ENCODE data around the gene S1PR5.

Gene S1PR5

DNA sequence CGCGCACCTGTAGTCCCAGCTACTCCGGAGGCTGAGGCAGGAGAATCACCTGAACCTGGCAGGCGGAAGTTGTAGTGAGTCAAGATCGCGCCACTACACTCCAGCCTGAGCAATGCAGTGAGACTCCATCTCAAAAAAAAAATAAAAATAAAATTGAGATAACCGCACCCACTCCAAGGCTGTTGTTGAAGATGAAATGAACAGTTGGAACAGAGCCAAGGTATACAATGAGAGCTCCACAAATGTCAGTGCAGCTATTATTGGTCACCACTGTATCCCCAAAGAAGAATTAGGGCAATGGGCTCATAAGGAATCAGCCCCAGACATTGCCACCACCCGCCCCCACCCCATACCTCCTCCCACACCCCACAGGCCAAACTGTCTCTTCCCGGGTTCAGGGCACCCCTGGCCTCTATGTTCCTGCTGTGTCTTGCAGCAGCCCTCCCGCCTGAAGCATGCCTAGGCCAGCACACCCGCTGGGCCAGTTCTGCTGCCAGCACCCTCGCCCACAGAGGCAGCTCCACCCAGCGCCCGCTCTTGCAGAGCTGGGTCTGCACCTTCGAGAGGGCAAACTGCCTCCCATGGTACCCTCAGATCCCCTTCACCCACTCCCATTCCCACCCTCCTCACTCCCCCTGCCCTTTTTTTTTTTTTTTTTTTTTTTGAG lies 3.5 kb upstream of the S1PR5 start:
- H3K4me3 ChIP-seq (ENCODE audit: low read length) = no peak overlapping the region
- TF ChIP-seq, protein P1, sequence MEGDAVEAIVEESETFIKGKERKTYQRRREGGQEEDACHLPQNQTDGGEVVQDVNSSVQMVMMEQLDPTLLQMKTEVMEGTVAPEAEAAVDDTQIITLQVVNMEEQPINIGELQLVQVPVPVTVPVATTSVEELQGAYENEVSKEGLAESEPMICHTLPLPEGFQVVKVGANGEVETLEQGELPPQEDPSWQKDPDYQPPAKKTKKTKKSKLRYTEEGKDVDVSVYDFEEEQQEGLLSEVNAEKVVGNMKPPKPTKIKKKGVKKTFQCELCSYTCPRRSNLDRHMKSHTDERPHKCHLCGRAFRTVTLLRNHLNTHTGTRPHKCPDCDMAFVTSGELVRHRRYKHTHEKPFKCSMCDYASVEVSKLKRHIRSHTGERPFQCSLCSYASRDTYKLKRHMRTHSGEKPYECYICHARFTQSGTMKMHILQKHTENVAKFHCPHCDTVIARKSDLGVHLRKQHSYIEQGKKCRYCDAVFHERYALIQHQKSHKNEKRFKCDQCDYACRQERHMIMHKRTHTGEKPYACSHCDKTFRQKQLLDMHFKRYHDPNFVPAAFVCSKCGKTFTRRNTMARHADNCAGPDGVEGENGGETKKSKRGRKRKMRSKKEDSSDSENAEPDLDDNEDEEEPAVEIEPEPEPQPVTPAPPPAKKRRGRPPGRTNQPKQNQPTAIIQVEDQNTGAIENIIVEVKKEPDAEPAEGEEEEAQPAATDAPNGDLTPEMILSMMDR (conservative IDR thresholded peaks at IDR 0.05; ENCODE audit: low read depth, low read length) = no peak
- DNase-seq (ENCODE audit: low read depth) = no peak

DNA sequence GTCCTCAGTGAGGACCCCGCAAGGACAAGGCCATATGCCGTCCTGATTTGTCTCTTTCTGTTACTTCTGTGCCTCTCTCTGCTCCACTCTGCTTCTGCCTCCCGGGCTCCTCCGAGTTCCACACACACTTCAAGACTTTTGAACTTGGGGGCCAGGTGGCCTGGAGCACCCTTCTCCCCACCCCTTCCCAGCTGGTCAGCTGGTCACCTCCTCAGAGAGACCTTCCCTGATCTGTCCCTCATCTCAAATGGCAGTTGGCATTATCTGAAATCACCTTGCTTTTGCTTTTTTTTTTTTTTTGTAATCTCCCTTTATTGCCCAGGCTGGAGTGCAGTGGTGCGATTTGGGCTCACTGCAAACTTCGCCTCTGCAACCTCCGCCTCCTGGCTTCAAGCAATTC lies 2.2 kb upstream of the S1PR5 start:
- TF ChIP-seq, protein P1 (conservative IDR thresholded peaks at IDR 0.05; ENCODE audit: low read depth, low read length) = no peak
- no peak for DNase-seq (ENCODE audit: low read depth)
- no peak overlapping the region for H3K4me3 ChIP-seq (ENCODE audit: low read length)

DNA sequence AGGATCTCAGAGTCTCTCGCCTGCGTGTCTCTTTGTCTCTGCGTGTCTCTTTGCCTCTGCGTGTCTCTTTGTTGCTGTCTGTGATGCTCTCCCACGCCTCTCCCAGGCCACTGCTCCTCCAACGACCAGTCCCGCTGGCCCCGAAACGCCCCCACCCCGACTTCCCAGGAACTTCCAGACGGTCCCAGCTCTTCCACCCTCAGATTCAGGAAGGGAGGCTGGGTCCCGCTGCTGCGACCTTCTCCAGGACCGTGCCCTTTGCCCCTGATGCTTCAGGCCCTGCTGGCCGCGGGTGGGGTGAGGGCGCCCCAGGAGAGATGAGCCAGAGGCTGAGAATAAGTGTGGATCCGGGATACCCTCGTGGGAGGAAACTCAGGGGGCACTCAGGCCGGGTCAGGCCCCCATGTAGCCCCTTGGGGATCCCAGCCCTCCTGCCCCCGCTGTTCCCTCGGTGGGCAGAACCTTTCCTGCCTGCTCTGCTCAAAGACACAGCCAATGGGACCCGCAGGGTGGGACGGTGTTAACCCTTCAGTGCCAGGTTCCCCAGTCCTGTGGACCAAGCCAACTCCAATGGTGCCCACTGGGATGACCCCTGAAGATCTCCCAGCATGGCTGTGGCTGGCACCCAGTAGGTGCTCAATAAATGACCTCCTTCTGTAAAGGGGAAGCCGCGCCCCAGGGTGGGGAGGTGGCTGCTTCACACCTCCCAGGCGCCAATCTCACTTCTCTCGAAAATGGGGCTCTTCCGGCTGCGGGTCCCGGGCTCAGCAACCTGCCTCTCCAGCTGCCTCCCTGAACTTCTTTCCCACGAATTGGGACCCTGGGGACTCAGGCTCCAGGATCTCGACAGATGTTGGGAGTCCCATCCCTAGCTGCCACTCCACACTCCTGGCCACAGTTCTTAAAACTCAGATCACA lies 1.5 kb upstream of the S1PR5 start:
- TF ChIP-seq, protein P1 (conservative IDR thresholded peaks at IDR 0.05; ENCODE audit: low read depth, low read length) = no peak
- H3K4me3 ChIP-seq (ENCODE audit: low read length) = no peak overlapping the region
- no peak for DNase-seq (ENCODE audit: low read depth)

DNA sequence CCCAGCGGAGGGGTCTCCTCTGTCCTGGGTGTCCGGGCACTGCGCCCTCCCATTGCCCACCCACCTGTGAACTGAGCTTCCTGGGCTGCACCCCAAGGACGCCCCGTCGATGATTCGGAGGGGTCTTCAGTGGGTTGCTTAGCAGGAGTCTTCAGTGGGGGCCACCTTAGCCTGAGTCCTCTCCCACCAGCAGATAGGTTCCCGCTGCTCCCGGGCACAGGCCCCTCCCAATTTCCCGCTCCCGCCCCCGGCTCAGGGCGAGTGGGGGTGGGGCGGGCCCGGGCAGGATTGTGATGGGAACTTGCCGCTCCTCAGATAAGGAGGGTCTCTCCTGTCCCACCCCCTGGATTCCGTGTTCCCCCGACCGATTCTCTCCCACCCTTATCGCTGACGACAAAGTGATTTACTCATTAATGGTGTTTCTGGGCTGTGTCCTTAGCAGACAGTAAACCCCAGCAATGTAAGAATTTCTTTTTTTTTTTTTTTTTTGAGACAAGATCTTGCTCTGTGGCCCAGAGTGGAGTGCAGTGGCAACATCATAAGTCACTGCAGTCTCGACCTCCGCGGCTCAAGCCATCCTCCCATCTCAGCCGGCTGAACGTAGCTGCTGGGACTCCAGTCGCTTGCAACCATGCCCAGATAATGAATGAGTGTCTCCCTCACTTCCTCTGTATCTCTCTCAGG lies 655 bp upstream of the S1PR5 start:
- DNase-seq (ENCODE audit: low read depth) = no peak
- TF ChIP-seq, protein P1 (conservative IDR thresholded peaks at IDR 0.05; ENCODE audit: low read depth, low read length) = no peak
- H3K4me3 ChIP-seq (ENCODE audit: low read length) = peak overlapping the region; percentile 39

GRCh38 chr19:10516671-10517286 lies 468 bp downstream of the S1PR5 start:
- TF ChIP-seq, protein P1 (conservative IDR thresholded peaks at IDR 0.05; ENCODE audit: low read depth, low read length) = no peak
- H3K4me3 ChIP-seq (ENCODE audit: low read length) = peak overlapping the region; percentile 45

GRCh38 chr19:10516064-10516385 lies 1.2 kb downstream of the S1PR5 start:
- no peak overlapping the region for H3K4me3 ChIP-seq (ENCODE audit: low read length)
- TF ChIP-seq, protein P1 (conservative IDR thresholded peaks at IDR 0.05; ENCODE audit: low read depth, low read length) = no peak
- DNase-seq (ENCODE audit: low read depth) = no peak

More at GRCh38 chr19:10516671-10517286, 468 bp downstream of the S1PR5 start:
- DNase-seq (ENCODE audit: low read depth) = no peak
